Measurements from ENCODE around the gene CABLES2. TPM values are rescaled to one million over a fixed set of nuclear protein-coding genes. Genes with fewer than 3 reads are reported as not detected.

CABLES2 gene
- total RNA-seq, 1 experiment from 2014 or later = 10.4 TPM

- DNase-seq (ENCODE audit: low spot score) = no peak
Measured at GRCh38 chr20:62405108-62405980, 1.7 kb downstream of the CABLES2 start.

DNA sequence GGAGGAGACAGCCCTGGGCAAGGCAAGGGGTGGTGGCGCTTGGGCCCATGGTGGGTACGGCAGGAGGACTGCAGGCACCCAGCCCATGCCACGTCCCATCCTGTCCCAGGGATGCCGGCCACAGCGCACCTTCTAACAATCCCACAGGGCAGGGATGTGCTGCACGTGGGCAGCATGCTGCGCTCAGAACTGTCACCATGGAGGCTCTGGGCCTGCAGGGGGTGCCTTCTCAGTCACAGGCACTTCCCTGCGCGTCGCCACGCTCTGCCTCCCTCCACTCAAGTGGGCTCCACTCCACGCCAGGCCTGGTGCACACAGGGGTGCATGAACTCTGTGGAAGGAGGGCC lies 2.4 kb downstream of the CABLES2 start:
- DNase-seq (ENCODE audit: low spot score) = no peak

DNA sequence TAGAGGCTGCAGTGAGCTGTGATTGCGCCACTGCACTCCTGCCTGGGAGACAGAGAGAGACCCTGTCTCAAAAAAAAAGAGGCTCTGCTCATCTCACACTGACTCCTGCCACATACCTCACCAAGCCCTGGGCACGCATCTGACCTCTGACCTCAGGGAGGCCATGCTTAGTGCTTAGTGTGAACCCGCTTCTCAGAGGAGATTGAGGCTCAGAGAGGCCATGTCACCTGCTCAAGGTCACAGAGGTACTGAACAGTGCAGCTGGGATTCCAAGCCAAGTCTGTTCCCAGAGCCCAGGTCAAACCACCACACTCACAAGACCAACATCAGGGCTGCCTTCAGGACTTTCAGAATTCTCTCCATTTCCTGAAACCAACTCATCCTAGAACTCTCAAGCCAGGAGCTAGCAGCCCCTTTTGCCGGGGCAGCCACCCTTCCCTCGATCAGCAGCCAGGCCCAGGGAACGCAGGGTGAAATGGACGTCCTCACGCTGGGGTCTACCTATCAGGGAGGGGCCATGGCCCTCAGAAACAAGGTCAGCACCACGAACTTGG lies 2.9 kb downstream of the CABLES2 start:
- DNase-seq (ENCODE audit: low spot score) = no peak

- DNase-seq (ENCODE audit: low spot score) = no peak
Measured at GRCh38 chr20:62403331-62403730, 3.8 kb downstream of the CABLES2 start.

- no peak for DNase-seq (ENCODE audit: low spot score)
Measured at GRCh38 chr20:62402456-62403150, 4.5 kb downstream of the CABLES2 start.

GRCh38 chr20:62401331-62401779 lies 5.7 kb downstream of the CABLES2 start:
- DNase-seq (ENCODE audit: low spot score) = no peak

DNA sequence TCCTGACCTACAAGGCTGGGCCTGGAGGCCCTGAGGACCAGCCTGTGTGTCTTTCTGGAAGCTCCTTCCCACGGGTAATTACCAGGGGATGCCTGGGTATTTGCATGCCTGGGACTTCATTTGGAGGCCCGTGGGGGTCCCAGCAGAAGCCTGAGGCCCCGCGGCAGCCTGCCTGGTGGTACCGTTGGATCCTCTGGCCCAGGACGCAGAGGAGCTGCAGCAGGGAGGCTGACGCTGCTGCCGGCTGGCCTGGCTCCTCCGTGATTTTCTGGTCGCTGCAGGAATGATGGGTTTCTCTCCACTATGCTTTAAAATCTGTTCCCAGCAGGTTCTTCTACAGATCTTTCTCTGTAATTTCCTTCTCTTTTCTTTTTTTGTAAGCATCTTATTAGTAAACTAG lies 6.5 kb downstream of the CABLES2 start:
- DNase-seq (ENCODE audit: low spot score) = no peak

GRCh38 chr20:62400021-62400420 lies 7.1 kb downstream of the CABLES2 start:
- no peak for DNase-seq (ENCODE audit: low spot score)

DNA sequence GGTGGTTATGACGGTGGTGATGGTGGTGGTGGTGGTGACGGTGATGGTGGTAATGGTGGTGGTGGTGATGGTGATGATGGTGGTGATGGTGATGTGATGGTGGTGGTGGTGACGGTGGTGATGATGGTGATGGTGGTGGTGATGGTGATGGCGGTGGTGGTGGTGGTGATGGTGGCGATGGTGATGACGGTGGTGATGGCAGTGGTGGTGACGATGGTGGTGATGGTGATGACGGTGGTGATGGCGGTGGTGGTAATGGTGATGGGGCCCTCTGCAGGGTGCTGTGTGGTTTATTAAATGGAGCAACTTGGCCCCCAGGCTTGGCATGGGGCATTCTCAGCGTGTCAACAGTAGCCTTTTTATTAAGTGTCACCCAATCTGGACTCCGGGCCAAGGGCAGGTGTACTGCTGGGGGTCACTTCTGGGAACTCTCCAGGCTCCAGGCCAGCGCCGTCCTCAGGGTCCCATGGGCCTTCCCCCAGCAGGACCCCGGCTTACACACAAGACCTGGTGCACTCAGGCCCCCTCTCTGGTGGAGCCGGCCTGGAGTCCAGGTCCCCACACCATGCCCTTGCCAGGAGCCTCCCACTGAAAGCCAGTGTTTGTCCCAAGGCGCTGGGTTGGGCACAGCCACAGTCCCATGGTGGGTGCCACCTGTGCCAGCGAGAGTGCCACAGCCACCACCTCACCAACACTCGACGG lies 8.8 kb downstream of the CABLES2 start:
- no peak for DNase-seq (ENCODE audit: low spot score)

DNA sequence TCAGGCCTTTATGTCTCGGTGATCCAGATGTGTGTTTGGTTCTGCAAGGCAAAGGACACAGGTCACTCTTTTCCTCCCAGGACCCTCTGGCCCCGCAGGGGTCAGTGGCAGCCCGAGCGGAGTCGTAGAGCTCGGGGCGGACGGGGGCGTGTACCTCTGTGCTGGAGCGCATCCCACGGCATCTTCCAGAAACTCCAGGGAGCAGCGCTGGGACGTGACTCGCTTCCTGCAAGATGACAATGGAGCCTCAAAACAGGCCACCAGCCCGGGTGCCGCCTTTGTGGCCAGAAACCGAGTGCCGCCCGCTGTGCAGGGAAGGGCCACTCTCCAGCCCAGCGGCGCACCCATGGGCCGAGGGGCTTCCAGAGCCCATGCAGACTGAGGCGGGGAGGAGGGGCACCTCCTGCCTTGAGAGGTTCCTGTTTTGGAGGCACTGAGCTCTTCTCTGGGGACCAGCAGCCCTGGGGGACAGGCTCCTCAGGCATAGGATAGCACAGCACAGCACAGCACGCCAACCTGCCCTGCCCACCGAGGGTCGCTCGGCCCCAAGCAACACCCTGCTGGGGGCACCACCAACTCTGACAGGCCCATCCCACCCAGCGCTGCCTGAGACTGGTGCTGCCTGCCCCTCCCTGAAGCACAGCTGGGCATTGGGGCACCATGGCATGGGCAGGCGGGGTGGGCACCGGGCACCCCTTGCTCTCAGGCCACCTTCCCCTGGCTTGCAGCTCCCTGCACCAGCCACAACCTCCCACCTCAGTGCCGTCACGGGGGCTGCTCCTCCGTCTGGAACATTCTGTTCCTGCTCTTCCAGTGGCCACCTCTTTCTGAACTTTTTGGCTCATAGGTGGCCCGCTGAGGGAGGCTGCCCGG lies 10.5 kb downstream of the CABLES2 start:
- no peak for DNase-seq (ENCODE audit: low spot score)

DNA sequence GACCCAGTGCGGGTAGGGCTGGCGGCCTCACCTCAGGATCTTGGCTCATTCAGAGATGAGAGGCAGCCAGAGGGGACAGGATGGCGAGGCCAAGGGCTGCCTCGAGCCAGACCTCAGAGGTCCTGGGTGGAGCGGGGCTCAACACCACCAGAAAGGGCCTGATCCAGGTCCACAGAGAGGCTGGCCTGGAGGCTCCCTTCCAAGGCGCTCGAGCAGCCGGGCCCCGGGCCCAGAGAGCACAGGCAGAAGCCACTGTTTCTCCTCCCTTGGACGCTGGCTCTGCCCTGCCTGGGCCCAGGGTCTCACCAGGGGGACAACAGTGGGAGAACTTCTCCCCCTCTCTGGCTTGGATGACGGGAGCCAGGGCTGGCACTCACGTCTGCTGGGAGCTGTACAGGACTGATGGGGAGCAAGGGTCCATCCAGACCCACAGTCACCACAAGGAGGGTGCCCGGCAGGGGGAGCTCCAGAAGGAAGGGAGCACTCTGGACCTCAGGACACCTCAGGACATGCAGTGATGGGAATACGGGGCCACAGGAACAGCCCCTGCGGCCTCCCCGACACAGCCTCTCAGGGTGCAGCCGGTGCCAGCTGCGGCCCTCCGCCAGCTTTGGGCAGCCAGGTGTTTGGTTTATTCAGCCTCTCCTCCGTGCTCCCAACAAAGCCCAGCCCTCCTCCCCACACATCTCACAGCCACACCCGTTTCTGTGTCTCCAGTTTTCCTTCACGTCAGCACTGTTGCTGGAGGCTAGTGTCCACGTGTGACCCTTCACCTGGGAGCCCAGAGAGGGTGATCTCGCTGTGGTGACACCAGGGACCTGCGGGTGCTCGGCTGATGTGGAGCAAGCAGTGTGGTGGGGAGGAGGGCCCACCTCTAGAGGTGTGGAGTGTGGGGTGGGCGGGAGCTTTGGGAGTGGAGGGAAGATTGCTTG lies 11.5 kb downstream of the CABLES2 start:
- no peak for DNase-seq (ENCODE audit: low spot score)

DNA sequence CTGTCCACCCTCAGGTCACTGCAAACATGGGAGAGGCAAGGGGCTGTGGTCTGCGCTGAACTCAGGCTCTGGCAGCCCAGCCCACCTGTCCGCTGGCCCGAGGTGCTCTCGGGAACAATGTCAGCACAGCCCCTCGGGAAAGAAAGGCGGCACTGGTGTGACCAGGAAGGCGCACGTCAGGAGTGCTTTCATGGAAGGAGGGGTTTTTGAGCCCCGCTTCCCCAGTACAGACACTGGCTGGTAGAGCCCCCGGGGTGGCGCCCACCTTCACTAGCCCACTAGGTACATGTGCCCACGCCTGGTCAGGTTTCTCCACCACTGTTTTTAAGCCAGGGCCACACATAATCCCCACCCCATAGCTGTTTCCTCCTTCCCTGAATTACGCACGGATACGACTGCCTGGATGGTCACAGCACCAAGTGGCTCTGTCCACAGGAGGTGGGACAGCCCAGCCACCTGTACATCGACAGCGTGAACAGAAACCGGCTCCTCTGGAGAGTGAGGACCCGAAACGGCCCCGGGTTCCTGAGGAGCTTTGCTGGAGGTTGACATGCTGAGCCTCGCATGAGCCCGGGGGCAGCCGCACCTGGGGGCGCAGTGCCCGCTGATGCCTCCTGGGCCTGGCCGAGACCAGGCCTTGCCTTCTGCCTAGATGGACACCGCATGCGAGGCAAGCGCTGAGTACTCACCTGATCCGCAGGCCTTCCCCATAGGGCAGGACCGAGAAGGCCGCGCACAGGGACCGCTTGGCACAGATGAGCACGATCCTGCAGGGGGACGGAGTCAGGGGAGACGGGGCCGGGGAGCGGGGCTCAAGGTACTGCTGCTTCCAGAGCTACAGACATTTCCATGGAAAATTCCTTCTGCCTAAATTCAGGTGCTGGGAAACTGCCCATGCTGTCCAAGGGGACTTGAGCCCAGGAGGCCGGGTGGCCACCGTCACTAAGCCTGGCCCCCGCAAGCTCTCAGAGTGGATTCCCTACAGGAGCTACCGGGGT lies 12.5 kb downstream of the CABLES2 start:
- no peak for DNase-seq (ENCODE audit: low spot score)

DNA sequence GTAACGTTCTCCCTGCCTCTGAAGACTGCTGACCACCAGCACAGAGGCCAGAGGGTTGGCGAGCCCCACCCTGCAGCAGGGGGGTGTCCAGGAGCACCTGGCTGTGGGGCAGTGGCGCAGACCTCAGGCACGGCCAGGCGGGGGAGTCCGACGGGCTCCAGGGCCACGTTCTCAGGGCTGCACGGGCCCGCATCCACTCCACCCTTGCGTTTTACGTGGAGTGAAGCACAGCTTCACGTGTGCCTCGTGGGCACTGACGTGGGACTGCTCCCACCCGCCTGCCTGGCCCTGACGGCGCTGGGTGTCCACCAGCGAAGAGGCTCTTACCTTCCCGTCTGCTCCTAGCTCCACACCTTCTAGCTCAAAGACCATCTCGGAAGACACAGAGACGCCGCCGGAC lies 13.3 kb downstream of the CABLES2 start:
- DNase-seq (ENCODE audit: low spot score) = no peak

DNA sequence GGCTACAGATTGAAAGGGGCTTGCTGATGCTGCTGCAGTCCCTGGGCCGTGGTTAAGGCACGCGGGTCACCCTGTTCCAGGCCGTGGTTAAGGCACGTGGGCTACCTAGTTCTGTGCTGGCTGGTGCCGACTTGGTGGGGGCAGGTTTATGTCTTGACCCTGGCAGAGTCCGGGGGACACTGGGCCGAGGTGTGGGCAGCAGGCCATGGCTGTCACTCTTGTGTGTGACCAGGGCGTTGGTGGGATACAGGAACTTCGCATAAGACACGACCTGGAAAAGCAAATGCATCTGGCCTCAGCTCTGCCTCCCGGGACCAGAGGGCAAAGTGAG lies 13.8 kb downstream of the CABLES2 start:
- DNase-seq (ENCODE audit: low spot score) = no peak

GRCh38 chr20:62392621-62393334 lies 14.3 kb downstream of the CABLES2 start:
- DNase-seq (ENCODE audit: low spot score) = no peak

GRCh38 chr20:62392077-62392418 lies 15.0 kb downstream of the CABLES2 start:
- no peak for DNase-seq (ENCODE audit: low spot score)

DNA sequence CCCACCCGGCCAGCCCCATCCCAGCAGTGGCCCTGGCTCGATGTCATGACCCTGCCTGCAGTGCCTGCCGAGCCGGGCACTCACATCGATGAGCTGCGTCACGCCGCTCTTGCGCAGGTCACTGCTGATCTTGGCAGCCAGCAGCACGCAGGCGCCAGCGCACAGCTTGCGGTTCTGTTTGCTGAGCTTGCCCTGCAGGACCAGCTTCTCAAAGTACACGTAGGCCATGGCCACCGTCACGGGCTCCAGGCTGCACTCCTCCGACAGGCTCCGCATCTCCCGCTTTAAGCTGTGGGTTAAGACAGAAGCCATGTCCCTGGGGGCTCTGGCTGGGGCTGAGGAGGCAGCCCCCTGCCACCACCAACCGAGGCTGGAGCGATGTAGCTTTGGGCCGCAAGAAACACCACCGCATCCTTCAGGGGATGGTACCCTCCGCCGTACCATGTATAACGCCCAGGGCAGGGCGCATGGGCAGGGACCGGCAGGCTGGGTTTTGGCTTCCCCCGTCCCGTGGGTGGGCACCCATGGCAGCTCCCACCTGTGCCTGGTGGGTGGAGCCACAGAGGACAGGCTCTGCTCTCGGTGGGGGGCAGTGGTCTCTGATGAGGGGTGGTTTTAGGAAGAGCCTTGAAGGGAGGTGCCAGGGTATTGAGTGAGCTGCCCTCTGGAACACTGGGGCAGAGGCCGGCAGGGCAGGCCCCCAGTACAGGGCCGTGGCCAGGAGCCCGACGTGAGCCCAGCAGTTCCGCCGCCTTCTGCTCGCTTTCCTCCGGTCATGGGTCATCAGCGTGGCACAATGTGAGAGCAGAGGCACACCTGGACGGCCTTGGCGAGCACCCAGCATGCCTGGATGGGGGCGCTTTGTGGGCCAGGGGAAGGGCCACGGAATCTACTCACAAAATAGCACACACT lies 15.7 kb downstream of the CABLES2 start:
- no peak for DNase-seq (ENCODE audit: low spot score)

Measured in A172 (cell line).